Fibroblast of lung (primary cell): ENCODE results near the gene TMEM126A. TPM values are rescaled to one million over a fixed set of nuclear protein-coding genes. Genes with fewer than 3 reads are reported as not detected.
"Not testable (repeated sequence)": the region's sequence is repeated elsewhere in the genome, so short reads cannot be mapped to it uniquely, and the experiment has no call there.

Experiments used
- DNase-seq, 2 donors: peaks; one replicate each; pipeline versions ENCODE4 v3.0.0 to v3.0.0-alpha.2; 2010; ENCODE audit warnings: low read depth in 2 of 2
- H2AFZ ChIP-seq: 2 replicates; pipeline ENCODE4 v1.5.1; 2012; ENCODE audit warnings: low read length, control low read depth, inconsistent platforms
- H3K27ac ChIP-seq: 2 replicates; pipeline ENCODE4 v1.5.1; 2011; ENCODE audit warnings: low read length, control low read depth; ENCODE audit not compliant: insufficient read depth
- H3K27me3 ChIP-seq: 2 replicates; pipeline ENCODE4 v1.5.1; 2011; ENCODE audit warnings: mild to moderate bottlenecking, low read length; ENCODE audit not compliant: control insufficient read depth, insufficient read depth
- H3K36me3 ChIP-seq: 2 replicates; pipeline ENCODE4 v1.5.1; 2011; ENCODE audit warnings: low read length; ENCODE audit not compliant: control insufficient read depth, insufficient read depth
- H3K4me1 ChIP-seq: 2 replicates; pipeline ENCODE4 v1.5.1; 2011; ENCODE audit warnings: low read length; ENCODE audit not compliant: control insufficient read depth, insufficient read depth; ENCODE audit errors: extremely low read depth
- H3K4me2 ChIP-seq: 2 replicates; pipeline ENCODE4 v1.5.1; 2011; ENCODE audit warnings: low read length, control low read depth; ENCODE audit not compliant: insufficient read depth; ENCODE audit errors: extremely low read depth
- H3K4me3 ChIP-seq, 4 experiments: fragments of 200-600 bp in 1 of 4; sonication (generic) in 1 of 4; replicated peaks in 1 of 4; 2 replicates each; pipeline ENCODE4 v1.5.1; 2011 to 2016; ENCODE audit warnings: low read length in 4 of 4, low read depth in 3 of 4, mild to moderate bottlenecking in 3 of 4, control low read depth in 2 of 4, inconsistent platforms in 1 of 4, mixed read lengths in 1 of 4; ENCODE audit not compliant: insufficient read depth in 1 of 4; ENCODE audit errors: control extremely low read depth in 1 of 4
- H3K79me2 ChIP-seq: 2 replicates; pipeline ENCODE4 v1.5.1; 2012; ENCODE audit warnings: mild to moderate bottlenecking, low read length, inconsistent platforms; ENCODE audit not compliant: control insufficient read depth, insufficient read depth
- H3K9ac ChIP-seq: 2 replicates; pipeline ENCODE4 v1.5.1; 2011; ENCODE audit warnings: mild to moderate bottlenecking, low read length, control low read depth; ENCODE audit not compliant: insufficient read depth
- H3K9me3 ChIP-seq: 2 replicates; pipeline ENCODE4 v1.5.1; 2012; ENCODE audit warnings: low read depth, low read length; ENCODE audit not compliant: control insufficient read depth, insufficient read depth
- H4K20me1 ChIP-seq: 2 replicates; pipeline ENCODE4 v1.5.1; 2011; ENCODE audit warnings: low read length; ENCODE audit not compliant: control insufficient read depth, insufficient read depth; ENCODE audit errors: extremely low read depth
- EZH2 ChIP-seq: IDR thresholded peaks from 2 replicates; pipeline ENCODE4 v1.5.1; 2012; ENCODE audit warnings: low read length, control low read depth, mild to moderate bottlenecking; ENCODE audit errors: missing control alignments
- polyA plus RNA-seq, 2 donors: library from polyadenylated mRNA; depleted of rRNA in 1 of 2; stranded (reverse) in 1 of 2; unstranded in 1 of 2; fragments of >200 nt; gene quantifications; 2 replicates each; pipeline ENCODE4 v1.2.1, GENCODE V29; 2011 to 2012; ENCODE audit warnings: missing spikeins in 1 of 2
- total RNA-seq: library from RNA; depleted of rRNA; stranded (reverse); fragments of >200 nt; gene quantifications from 2 replicates; pipeline ENCODE4 v1.2.1, GENCODE V29; 2014
- TF ChIP-seq, protein P1 (sequence below), 2 donors: IDR thresholded peaks in 1 of 2; conservative IDR thresholded peaks in 1 of 2; 1 replicate in 1 of 2; 2 replicates in 1 of 2; pipeline ENCODE4 v1.5.1; 2011 to 2012; ENCODE audit warnings: low read length in 2 of 2, control low read depth in 1 of 2, inconsistent platforms in 1 of 2, low read depth in 1 of 2, mild to moderate bottlenecking in 1 of 2

TMEM126A gene
- total and polyA plus RNA-seq, 2 donors (not counting 1 experiment from before 2014, with no cell fraction given): 36.0 to 76.6 TPM

DNA sequence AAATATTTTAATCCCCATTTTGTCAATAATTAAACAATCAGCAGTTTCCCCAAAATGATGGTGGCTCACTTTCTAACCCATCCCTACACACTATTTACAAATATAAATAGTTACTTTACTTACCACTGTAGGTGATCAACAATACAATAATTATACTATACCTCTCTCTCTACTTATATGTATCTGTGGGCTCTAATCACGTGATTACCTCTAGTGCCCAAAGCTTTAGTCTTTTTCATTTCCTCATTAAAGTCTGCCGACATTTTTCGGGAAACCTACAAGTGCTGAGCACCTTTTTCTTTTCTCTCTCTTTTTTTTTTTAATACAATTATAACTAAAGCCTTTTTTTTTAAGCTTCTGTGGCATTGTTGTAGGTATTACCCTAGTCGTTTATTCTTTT, 44.5 kb upstream of the TMEM126A start:
- Histone ChIP-seq H3K4me2 (no peak overlapping the region), H3K27me3 (no peaks in the 10 kb centered on the region), H2AFZ (no peak overlapping the region), H3K9ac (no peak overlapping the region), H3K79me2 (no peaks in the 10 kb centered on the region), H3K4me1 (no peaks in the 10 kb centered on the region), H3K27ac (no peak overlapping the region), H3K36me3 (no peaks in the 10 kb centered on the region), H4K20me1 (no peaks in the 10 kb centered on the region), H3K9me3 (no peaks in the 10 kb centered on the region), H3K4me3 (no peak overlapping the region)
- DNase-seq: no peak
- no peak for TF ChIP-seq EZH2
- TF ChIP-seq, protein P1, sequence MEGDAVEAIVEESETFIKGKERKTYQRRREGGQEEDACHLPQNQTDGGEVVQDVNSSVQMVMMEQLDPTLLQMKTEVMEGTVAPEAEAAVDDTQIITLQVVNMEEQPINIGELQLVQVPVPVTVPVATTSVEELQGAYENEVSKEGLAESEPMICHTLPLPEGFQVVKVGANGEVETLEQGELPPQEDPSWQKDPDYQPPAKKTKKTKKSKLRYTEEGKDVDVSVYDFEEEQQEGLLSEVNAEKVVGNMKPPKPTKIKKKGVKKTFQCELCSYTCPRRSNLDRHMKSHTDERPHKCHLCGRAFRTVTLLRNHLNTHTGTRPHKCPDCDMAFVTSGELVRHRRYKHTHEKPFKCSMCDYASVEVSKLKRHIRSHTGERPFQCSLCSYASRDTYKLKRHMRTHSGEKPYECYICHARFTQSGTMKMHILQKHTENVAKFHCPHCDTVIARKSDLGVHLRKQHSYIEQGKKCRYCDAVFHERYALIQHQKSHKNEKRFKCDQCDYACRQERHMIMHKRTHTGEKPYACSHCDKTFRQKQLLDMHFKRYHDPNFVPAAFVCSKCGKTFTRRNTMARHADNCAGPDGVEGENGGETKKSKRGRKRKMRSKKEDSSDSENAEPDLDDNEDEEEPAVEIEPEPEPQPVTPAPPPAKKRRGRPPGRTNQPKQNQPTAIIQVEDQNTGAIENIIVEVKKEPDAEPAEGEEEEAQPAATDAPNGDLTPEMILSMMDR (conservative IDR thresholded peaks at IDR 0.05 in 1 of 2, IDR thresholded peaks at IDR 0.05 in 1 of 2; ENCODE audit: low read depth in 1 of 2, low read length in 2 of 2): no peak

DNA sequence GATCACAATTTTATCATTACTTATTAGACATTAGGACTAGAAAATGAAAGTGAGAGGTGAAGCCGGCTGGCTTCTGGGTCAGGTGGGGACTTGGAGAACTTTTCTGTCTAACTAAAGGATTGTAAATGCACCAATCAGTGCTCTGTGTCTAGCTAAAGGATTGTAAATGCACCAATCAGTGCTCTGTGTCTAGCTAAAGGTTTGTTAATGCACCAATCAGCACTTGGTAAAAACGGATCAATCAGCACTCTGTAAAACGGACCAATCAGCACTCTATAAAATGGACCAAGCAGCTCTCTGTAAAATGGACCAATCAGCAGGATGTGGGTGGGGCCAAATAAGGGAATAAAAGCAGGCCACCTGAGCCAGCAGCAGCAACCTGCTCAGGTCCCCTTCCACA, 41.5 kb upstream of the TMEM126A start:
- not testable (repeated sequence) for H3K27ac ChIP-seq, H3K79me2 ChIP-seq

DNA sequence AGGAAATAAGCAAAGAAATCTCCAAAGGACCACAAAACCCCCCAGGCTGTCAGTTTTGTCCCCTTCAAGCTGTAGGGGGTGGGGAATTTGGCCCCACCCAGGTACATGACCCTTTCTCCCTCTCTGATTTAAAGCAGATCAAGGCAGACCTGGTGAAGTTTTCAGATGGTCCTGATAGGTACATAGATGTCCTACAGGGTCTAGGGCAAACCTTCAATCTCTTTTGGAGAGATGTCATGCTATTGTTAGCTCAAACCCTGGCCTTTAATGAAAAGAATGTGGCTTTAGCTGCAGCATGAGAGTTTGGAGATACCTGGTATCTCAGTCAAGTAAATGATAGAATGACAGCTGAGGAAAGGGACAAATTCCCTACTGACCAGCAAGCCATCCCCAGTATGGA, 39.1 kb upstream of the TMEM126A start:
- not testable (repeated sequence) for H3K4me1 ChIP-seq, H3K27me3 ChIP-seq, H3K79me2 ChIP-seq, H3K4me3 ChIP-seq, H3K27ac ChIP-seq, H3K9me3 ChIP-seq, DNase-seq, H4K20me1 ChIP-seq, H3K4me2 ChIP-seq, H3K9ac ChIP-seq, H3K36me3 ChIP-seq, H2AFZ ChIP-seq

More for the DNA sequence above, 41.5 kb upstream of the TMEM126A start:
- not testable (repeated sequence) for H4K20me1 ChIP-seq, H3K27me3 ChIP-seq, H3K4me1 ChIP-seq, H2AFZ ChIP-seq, H3K9ac ChIP-seq, H3K4me3 ChIP-seq, H3K36me3 ChIP-seq, DNase-seq, H3K4me2 ChIP-seq, H3K9me3 ChIP-seq

DNA sequence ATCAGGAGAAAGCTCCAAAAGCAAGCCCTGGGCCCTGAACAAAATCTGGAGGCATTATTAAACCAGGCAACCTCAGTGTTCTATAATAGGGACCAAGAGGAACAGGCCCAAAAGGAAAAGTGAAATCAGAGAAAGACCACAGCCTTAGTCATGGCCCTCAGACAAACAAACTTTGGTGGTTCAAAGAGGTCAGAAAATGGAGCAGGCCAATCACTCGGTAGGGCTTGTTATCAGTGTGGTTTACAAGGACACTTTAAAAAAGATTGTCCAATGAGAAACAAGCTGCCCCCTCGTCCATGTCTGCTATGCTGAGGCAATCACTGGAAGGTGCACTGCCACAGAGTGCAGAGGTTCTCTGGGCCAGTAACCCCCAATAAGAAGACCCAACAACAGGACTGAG, 38.5 kb upstream of the TMEM126A start:
- not testable (repeated sequence) for H3K4me2 ChIP-seq, H3K27ac ChIP-seq, H3K27me3 ChIP-seq, H3K9me3 ChIP-seq, H3K4me1 ChIP-seq, H3K4me3 ChIP-seq, H3K36me3 ChIP-seq, H3K9ac ChIP-seq, H4K20me1 ChIP-seq, H3K79me2 ChIP-seq, H2AFZ ChIP-seq
- peak in 1 of 2 donors; percentile 13 for DNase-seq

DNA sequence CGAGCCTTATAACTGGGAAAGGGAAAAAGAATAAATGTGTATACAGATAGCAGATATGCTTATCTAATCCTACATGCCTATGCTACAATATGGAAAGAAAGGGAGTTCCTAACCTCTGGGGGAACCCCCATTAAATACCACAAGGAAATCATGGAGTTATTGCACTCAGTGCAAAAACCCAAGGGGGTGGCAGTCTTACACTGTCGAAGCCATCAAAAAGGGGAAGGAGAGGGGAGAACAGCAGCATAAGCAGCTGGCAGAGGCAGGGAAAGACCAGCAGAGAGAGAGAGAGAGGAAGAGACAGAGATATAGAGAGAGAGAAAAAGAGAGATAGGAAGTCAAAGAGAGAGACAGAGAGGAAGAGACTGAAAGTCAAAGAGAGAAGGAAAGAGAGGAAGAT, 36.1 kb upstream of the TMEM126A start:
- H3K27ac ChIP-seq, H3K4me2 ChIP-seq, H3K79me2 ChIP-seq, DNase-seq, H3K36me3 ChIP-seq, H2AFZ ChIP-seq, H3K9ac ChIP-seq, H3K27me3 ChIP-seq, H3K9me3 ChIP-seq, H3K4me1 ChIP-seq, H4K20me1 ChIP-seq, H3K4me3 ChIP-seq: not testable (repeated sequence)
